ENCODE data around the gene DCP2.

DCP2 gene

DNA sequence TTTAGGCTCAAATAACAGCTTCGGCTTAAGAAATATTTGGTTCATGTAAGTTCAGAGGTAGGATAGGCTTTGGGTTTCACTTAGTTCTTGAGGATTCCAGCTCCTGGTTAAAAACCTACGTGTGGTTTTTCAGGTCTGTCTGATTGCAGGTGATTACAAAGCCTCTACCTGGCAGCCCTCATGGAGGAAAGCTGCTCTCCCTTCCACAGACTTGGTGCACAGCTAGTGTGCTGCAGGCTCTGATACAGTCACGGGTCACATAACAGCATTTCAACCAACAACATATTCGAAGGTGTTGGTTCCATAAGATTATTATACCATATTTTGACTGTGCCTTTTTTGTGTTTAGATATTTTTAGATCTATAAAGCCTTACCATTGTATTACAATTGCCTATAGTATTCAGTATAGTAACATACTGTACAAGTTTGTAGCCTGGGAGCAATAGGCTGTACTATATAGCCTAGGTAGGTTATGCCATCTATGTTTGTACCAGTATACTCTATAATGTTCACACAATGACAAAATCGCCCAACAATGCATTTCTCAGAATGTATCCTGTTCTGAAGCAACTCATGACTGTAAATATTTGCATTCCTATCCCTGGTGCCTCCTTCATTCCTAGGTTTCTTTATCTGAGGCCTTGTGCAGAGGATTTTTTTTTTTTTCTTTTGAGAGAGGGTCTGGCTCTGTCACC, 8.0 kb upstream of the DCP2 start:
- FAIRE-seq (peak; percentile 48), DNase-seq (ENCODE audit: insufficient read length) (no peak)
- TF ChIP-seq TAF1 (IDR thresholded peaks at IDR 0.05; ENCODE audit: borderline replicate concordance, low read depth, low read length) (no peak), POLR2AphosphoS5 (IDR thresholded peaks at IDR 0.05; ENCODE audit: low read depth, low read length) (no peak), POLR2A (IDR thresholded peaks at IDR 0.05; ENCODE audit: low read depth, low read length) (no peak)

DNA sequence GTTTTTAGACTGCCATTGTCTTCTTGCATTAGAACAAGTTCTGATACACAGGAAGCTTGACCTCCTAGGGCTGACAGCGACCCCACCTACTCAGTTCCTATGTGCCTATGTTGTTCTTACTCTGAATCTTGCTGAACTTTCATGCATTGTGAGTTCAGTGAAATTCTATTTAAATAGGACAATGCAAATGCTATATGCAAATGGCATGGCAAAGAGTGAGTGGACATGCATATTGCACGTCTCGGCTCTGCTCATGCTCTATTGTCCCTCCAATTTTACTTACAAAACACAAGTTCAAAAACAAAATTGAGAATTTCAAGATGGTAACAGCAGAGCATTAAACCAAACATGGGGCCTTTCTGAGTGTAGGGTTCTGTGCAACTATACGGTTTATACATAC, 5.3 kb upstream of the DCP2 start:
- FAIRE-seq (peak; percentile 33), DNase-seq (ENCODE audit: insufficient read length) (no peak)
- TF ChIP-seq TAF1 (IDR thresholded peaks at IDR 0.05; ENCODE audit: borderline replicate concordance, low read depth, low read length) (no peak), POLR2A (IDR thresholded peaks at IDR 0.05; ENCODE audit: low read depth, low read length) (no peak), POLR2AphosphoS5 (IDR thresholded peaks at IDR 0.05; ENCODE audit: low read depth, low read length) (no peak)

DNA sequence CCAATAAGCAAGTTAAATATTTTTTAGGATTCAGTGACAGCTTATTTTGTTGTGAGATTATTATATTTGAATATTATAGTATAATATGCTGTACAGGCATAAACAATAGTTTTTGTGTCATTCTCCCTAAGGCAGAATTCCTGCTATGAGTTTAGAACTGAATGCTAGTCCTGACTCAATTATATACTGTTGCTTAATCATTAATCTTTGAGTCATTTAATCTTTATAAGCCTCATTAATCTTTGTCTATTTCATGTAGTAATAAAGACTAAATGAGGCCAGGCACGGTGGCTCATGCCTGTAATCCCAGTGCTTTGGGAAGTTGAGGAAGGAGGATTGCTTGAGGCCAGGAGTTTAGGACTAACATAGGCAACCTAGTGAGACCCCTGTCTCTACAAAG, 3.6 kb upstream of the DCP2 start:
- DNase-seq (ENCODE audit: insufficient read length) (no peak), FAIRE-seq (no peak)
- TF ChIP-seq POLR2A (IDR thresholded peaks at IDR 0.05; ENCODE audit: low read depth, low read length), result no peak
- TF ChIP-seq TAF1 (IDR thresholded peaks at IDR 0.05; ENCODE audit: borderline replicate concordance, low read depth, low read length), result no peak
- no peak for TF ChIP-seq POLR2AphosphoS5 (IDR thresholded peaks at IDR 0.05; ENCODE audit: low read depth, low read length)

DNA sequence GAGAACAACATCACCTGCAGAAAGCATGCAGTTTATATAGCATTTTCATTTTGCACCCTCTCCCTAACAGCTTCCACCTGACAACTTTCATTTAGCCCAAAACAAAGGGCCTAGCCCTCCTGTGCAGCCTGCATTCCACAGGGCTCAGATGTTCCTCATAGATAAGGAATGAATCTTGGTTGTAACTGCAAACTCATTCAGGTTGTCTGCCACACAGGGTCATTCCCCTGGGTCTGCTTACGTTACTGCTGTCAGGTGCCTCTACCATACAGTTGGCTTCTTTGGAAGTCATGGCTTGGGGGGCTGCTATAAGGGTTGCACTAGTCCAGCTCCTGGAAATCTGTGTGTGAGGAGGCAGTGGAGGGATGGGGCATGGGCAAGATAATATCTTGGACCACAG, 2.7 kb upstream of the DCP2 start:
- DNase-seq (ENCODE audit: insufficient read length), result no peak
- no peak for FAIRE-seq
- TF ChIP-seq POLR2A (IDR thresholded peaks at IDR 0.05; ENCODE audit: low read depth, low read length), result no peak
- no peak for TF ChIP-seq POLR2AphosphoS5 (IDR thresholded peaks at IDR 0.05; ENCODE audit: low read depth, low read length)
- TF ChIP-seq TAF1 (IDR thresholded peaks at IDR 0.05; ENCODE audit: borderline replicate concordance, low read depth, low read length), result no peak

DNA sequence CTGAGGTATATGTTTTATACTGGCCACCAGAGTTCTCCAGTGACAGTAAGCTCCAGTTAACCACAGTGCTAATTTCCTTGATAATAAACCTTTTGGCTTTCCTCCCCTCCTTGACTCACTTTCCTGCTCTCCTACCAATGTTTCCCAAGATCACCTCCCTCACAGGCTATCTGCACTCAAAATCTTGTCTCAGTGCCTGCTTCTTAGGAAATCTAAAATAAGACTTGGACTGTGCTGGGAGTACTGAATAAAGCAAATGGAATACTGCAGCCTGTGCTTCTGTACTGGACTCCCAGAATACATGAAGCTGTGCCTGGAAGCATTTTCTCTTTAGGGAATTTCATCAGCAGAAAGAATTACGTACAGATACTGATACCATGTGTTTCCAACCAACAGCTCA, 1.7 kb upstream of the DCP2 start:
- FAIRE-seq, result no peak
- TF ChIP-seq POLR2A (IDR thresholded peaks at IDR 0.05; ENCODE audit: low read depth, low read length) (no peak), POLR2AphosphoS5 (IDR thresholded peaks at IDR 0.05; ENCODE audit: low read depth, low read length) (no peak), TAF1 (IDR thresholded peaks at IDR 0.05; ENCODE audit: borderline replicate concordance, low read depth, low read length) (no peak)
- DNase-seq (ENCODE audit: insufficient read length), result no peak

DNA sequence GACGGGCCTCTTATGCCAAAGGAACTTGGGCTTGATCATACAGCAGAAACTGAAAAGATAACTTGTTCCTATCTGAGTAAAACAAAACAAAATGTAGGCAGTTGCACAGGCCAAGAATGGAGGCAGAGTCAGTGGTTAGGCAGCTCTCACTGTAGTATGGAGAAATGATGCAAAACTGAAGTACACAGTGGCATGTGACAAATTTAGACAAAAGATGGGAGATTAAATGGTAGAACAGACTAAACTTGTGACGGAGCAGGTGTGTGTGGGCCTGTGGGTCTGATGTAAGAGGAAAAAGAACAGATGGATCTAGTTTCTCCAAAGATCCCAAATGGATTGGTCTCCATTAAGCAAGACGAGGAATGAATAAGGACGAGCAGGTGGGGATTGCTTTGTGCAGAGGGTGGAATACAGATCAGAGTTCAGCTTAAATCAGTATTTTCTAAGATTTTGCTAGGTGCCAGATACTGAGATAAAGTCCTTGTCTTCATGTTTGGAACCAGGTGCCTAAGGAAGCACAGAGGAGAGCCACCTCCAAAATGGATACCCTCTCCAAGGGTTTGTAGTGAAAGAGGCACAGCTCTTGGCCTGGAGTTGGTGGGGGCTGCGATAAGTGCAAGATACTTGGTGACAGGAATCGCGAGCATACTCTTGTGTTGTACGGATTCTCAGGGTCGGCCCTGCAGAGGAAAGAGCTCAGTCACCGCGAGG, 722 bp upstream of the DCP2 start:
- FAIRE-seq (peak; percentile 48), DNase-seq (ENCODE audit: insufficient read length) (no peak)
- no peak; the same call in 1 of the 2 replicates for TF ChIP-seq POLR2AphosphoS5 (IDR thresholded peaks at IDR 0.05; ENCODE audit: low read depth, low read length)
- TF ChIP-seq POLR2A (IDR thresholded peaks at IDR 0.05; ENCODE audit: low read depth, low read length), result no peak
- TF ChIP-seq TAF1 (IDR thresholded peaks at IDR 0.05; ENCODE audit: borderline replicate concordance, low read depth, low read length), result no peak

DNA sequence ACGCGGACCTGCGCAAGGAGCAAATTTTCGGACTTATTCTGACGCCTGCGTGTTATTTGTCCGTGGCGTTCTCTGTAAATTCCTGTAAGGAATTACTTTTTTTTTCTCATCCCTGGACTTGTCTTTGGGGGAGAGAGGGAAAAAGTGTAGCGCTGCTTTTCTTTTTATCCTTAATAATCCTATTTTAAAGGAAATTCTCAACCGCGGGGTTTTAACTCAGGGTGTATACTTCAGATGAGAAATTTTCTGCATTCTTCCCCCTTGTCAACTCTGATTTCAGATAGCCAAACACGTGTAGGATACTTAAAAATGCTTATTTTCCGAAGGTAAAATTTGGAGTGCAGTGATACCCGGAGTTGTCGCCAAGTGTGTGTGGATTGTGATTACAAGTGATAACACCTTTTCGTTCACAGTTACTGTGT, 853 bp downstream of the DCP2 start:
- FAIRE-seq (peak; percentile 48), DNase-seq (ENCODE audit: insufficient read length) (no peak)

DNA sequence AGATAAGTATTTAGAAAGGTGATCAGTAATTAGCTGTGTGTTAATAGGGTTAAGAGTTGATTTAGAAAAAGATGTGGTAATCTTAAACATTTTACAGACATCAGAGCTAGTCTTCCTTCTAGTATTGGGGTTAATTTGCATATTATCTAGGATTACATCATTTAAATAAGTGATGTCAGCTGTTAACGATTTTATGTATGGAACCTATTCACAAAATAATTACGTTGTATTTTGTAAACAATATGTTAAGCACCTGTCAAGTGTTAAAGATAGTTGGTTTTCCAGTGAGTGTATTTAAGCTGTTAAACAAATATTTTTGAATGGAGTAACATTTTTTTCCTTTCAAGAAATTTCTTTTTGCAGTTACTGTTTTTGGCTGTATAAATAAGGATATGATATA, 2.2 kb downstream of the DCP2 start:
- no peak for DNase-seq (ENCODE audit: insufficient read length)
- FAIRE-seq, result no peak
- TF ChIP-seq POLR2AphosphoS5 (IDR thresholded peaks at IDR 0.05; ENCODE audit: low read depth, low read length) (no peak), TAF1 (IDR thresholded peaks at IDR 0.05; ENCODE audit: borderline replicate concordance, low read depth, low read length) (no peak), POLR2A (IDR thresholded peaks at IDR 0.05; ENCODE audit: low read depth, low read length) (no peak)

More for the DNA sequence above, 853 bp downstream of the DCP2 start:
- TF ChIP-seq POLR2A (IDR thresholded peaks at IDR 0.05; ENCODE audit: low read depth, low read length) (no peak), POLR2AphosphoS5 (IDR thresholded peaks at IDR 0.05; ENCODE audit: low read depth, low read length) (no peak), TAF1 (IDR thresholded peaks at IDR 0.05; ENCODE audit: borderline replicate concordance, low read depth, low read length) (no peak)

DNA sequence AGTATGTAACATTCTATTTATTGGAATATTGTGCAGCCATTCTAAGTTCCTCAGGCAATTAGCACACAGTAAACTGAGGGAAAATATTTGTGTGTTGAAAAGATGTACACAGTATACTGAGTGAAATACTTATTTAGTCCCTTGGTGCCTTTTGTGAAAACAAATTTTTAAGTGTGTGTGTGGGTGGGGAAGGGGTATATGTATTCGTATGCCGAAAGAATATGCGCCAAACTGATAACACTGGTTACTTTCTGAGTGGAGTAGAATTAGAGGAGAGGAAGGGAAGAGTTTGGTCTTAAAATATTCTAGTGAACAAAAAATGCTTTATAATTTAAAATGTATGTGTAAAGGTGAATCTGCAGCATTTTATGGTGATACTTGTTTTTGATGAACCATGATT, 3.1 kb downstream of the DCP2 start:
- DNase-seq (ENCODE audit: insufficient read length) (no peak), FAIRE-seq (no peak)
- TF ChIP-seq TAF1 (IDR thresholded peaks at IDR 0.05; ENCODE audit: borderline replicate concordance, low read depth, low read length), result no peak
- no peak for TF ChIP-seq POLR2AphosphoS5 (IDR thresholded peaks at IDR 0.05; ENCODE audit: low read depth, low read length)
- TF ChIP-seq POLR2A (IDR thresholded peaks at IDR 0.05; ENCODE audit: low read depth, low read length), result no peak

DNA sequence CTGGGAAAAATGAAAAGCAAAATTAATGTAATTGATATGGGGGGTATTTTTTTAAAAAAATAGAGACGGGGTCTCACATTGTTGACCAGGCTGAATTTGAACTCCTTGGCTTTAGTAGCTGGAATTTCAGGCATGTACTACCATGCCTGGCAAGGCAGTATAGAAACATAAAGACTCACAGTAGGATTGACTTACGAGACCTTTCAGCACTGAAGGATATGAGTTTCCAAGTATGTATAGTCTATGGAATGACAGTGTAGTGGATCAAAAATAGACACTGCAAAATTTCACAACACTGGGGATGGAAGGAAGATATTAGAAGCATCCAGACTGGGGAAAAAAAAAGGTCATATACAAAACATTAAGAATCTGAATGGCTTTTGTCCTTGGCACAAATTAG, 6.8 kb downstream of the DCP2 start:
- TF ChIP-seq POLR2AphosphoS5 (IDR thresholded peaks at IDR 0.05; ENCODE audit: low read depth, low read length) (no peak), TAF1 (IDR thresholded peaks at IDR 0.05; ENCODE audit: borderline replicate concordance, low read depth, low read length) (no peak), POLR2A (IDR thresholded peaks at IDR 0.05; ENCODE audit: low read depth, low read length) (no peak)
- FAIRE-seq (no peak), DNase-seq (ENCODE audit: insufficient read length) (no peak)

DNA sequence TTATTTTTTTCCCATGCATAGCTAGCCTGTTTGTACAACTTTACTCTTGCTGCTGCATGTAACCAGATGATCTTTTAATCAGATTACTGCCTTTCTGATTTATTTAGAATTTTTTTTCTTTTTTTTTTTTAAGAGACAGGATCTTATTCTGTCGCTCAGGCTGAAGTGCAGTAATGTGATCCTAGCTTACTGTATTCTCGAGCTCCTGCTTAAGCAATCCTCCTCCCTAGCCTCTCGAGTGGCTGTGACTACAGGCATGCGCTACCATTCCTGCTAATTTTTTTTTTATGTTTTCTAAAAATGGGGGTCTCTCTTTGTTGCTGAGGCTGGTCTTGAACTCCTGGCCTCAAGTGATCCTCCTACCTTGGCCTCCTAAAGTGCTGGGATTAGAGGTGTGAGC, 9.6 kb downstream of the DCP2 start:
- FAIRE-seq (no peak), DNase-seq (ENCODE audit: insufficient read length) (no peak)

More for the DNA sequence above, 9.6 kb downstream of the DCP2 start:
- TF ChIP-seq POLR2AphosphoS5 (IDR thresholded peaks at IDR 0.05; ENCODE audit: low read depth, low read length) (no peak), POLR2A (IDR thresholded peaks at IDR 0.05; ENCODE audit: low read depth, low read length) (no peak), TAF1 (IDR thresholded peaks at IDR 0.05; ENCODE audit: borderline replicate concordance, low read depth, low read length) (no peak)

Data from GM12892 (cell line).